Femur (tissue), 1 donor: Measurements from ENCODE around the gene TBPL2.
A peak's percentile ranks its signal among the peaks of the same experiment; 100 is the strongest.
"Not testable (repeated sequence)": the region's sequence is repeated elsewhere in the genome, so short reads cannot be mapped to it uniquely, and the experiment has no call there.

ENCODE experiments used
- DNase-seq: peaks from one replicate; pipeline ENCODE4 v3.0.0-alpha.2; 2017

Gene TBPL2

DNA sequence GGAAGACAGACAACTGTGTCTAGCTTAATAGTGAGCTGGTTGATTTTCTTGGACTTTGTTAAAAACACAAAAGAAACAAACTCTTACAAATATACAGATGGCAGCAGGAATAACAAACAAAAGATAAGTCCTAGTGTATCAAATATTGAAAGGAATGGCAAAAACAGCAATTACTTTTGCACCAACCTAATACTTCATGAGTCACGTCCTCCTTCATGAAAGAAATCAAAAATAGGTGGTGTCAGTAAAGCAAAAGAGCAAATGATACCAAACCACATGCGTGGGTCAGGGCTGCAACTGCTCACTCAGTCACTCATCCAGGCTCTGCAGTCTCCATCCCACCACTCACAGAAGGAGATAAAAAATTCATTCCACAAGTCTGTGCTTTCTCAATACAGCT, 40.6 kb downstream of the TBPL2 start:
- DNase-seq: no peak

DNA sequence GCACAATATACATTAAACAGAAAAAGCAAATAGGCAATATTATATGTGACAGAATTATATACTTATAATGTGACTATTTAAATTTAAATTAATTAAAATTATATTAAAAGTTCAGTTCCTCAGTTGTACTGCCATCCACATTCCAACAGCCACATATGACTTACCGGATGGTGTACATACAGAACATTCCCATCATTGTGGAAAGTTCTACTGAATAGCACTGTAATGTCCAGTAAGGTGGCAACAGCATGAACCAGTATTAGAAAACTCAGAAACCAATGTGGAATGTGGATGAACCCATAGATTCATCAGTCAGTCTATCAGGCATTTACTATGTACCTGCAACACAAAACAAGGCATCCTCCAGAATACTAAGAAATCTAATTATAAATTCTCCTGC, 41.2 kb downstream of the TBPL2 start:
- no peak for DNase-seq

DNA sequence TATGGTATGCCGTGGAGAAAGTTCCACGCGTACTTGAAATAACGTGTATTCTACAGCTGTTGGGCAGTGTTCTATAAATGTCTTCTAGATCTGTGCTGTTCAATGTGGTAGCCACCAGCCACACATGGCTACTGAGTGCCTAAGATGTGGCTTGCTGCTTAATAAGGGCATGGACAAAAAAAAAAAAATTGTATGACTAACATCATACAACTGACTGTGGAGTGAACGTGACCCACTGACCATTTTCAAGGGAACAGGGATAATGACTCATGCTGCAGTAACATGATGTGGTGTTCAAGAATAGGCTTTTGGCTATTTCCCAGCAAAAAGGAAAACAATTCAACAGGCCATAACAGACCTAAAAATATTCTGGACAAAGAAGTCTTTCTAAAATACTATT, 41.7 kb downstream of the TBPL2 start:
- DNase-seq: no peak

DNA sequence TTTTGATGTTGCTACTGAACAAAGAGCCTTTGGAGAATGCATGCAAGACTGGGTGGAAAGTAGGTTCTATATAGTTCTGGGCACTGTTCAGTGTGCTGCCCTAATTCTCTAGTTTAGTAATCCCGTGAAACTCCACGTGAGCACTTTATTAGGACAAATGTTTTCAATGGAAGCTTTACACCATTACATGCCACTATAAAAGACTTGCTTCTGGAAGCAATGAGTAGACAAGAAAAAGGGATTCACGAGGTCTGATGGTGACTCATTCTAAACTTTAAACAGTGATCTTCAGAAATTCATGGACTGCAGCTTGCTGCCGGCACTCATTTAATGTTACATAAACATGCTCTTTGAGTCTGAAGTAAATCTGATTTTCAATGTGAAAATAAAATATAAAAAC, 51.1 kb downstream of the TBPL2 start:
- DNase-seq: no peak

GRCh38 chr14:55388160-55388559, 52.3 kb downstream of the TBPL2 start:
- no peak for DNase-seq

GRCh38 chr14:55387121-55387520, 53.3 kb downstream of the TBPL2 start:
- no peak for DNase-seq

DNA sequence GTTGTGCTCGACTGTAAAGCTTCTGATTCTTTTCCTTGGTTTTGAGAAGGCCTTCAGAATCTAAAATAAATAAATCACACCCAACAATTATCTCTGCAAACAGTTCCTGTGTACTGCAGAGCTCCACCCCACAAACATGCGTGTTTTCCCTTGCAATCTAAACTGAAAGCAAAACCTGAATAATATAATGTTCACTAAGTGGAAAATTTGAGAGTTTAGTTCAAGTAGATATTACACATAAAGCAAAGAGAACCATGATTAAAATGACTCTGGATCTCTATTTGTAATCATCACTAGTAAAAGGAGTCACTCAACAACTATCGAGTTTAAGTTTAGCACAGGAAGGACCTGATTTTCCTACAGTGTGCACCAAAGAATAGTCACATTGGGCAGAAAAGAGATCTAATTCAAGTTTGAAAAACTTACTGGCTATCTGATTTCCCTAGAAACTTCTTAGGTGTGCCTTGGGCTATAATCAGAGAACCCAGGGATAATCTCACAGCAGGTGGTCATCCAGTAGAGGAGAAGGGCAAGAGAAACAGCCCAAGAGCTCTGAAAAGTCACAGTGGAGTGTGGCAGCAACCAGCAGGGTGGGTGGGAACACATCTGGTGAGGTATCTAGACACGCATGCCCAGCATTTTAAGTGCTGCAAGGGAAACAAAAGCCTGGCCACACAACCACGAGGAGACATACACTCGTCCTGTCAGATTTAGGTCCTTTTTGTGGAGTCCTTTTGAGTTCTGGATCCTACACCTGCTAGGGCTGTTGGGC, 54.2 kb downstream of the TBPL2 start:
- DNase-seq: no peak

- no peak for DNase-seq
Observed at GRCh38 chr14:55384536-55384935, 55.9 kb downstream of the TBPL2 start.

- DNase-seq: peak; percentile 18
Observed at GRCh38 chr14:55383541-55384140, 56.8 kb downstream of the TBPL2 start.

DNA sequence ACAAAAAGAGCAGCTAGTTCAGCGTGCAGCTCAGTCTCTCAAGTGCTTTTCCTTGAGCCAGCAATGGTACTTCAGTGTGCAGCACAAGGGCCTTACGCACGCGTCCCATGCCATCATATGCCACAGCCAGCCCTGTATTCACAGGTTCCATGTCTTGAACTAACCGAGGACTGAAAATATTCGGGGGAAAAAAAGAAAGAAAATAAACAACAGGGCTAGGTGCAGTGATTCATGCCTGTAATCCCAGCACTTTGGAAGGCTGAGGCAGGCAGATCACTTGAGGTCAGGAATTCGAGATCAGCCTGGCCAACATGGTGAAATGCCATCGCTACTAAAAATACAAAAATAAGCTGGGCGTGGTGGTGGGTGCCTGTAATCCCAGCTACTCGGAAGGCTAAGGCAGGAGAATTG, 57.4 kb downstream of the TBPL2 start:
- DNase-seq: not testable (repeated sequence)

DNA sequence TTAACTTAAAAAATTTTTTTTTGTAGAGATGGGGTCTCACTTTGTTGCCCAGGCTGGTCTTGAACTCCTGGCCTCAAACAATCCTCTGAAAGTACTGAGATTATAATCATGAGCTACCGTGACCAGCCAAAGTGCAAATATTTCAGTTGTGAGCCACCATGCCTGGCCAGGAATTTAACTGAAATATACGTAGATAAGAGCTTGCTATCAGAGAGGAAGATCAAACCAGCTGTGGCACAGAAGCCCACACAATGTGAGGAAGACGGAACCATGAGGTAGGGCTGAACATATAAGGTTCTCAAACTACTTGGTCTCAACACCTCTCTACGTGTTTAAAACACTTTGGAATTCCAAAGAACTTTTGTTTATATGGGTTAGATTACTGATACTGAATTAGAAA, 57.9 kb downstream of the TBPL2 start:
- DNase-seq: no peak

DNA sequence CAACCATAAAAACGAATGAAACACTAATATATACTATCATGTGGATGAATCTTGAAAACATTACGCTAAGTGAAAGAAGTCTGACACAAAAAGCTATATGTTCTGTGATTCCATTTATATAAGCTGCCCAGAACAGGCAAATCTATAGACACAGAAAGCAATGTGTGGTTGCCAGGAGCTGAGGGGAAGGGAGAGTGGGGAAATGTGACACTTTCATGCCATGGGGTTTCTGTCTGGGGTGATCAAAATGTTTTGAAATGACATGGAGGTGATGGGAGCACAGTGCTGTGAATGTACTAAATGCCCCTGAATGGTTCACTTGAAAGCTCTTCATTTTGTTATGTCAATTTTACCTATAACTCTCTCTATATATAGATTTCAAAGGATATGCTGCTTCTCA, 58.9 kb downstream of the TBPL2 start:
- DNase-seq: no peak

- DNase-seq: no peak
Observed at GRCh38 chr14:55381040-55381439, 59.4 kb downstream of the TBPL2 start.

DNA sequence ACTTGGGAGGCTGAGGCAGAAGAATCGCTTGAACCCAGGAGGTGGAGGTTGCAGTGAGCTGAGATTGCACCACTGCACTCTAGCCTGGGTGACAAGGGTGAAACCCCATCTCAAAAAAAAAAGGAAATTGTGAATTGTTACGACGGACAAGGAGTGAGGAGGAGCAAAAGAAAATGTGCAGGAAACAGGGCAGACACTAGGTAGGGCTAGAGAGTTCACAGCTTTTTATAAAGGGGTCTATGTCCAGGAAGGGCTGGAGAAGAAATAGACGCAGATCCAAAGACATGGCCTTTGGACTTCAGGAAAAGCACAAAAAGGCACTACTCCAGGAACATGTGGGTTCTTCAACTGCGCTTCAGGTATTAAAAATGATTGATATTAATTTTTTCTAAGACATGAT, 63.2 kb downstream of the TBPL2 start:
- no peak for DNase-seq

DNA sequence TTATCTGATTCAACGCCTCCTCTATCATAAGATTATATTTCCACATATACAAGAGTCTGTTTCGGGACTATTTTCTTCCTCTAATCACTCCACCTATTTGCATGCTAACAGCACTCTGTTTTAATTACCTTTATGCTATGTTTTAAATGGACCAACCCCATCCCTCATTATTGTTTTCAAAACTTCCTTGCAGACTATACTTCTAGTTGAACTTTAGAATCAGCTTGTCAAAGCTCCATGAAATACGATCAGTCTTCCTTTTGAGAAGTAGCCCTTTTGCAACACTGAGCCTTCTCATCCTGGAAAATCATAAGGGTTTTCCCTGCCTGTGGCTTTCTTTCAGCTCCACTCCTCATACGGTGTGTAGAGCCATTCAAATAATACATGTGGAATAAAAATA, 65.6 kb downstream of the TBPL2 start:
- DNase-seq: no peak

- DNase-seq: no peak
Observed at GRCh38 chr14:55373784-55374705, 66.4 kb downstream of the TBPL2 start.

GRCh38 chr14:55372825-55373224, 67.6 kb downstream of the TBPL2 start:
- no peak for DNase-seq

DNA sequence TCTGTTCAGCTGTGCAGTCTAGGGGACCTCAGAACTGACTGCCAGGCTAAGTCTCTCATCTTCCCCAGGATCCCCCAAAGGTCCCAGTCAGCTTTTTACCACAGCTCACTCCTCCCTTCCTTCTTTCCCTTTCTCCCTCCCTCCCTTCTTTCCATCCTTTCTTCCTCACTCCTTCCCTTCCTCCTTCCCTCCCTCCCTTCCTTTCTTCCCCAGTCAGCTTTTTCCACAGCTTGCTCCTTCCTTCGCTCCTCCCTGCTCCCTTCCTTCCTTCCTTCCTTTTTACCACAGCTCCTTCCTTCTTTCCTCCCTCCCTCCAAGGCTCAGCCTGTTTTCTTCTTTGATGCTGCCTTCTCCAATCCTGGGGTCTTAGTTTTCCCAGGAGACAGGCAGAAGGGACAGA, 68.0 kb downstream of the TBPL2 start:
- DNase-seq: no peak

DNA sequence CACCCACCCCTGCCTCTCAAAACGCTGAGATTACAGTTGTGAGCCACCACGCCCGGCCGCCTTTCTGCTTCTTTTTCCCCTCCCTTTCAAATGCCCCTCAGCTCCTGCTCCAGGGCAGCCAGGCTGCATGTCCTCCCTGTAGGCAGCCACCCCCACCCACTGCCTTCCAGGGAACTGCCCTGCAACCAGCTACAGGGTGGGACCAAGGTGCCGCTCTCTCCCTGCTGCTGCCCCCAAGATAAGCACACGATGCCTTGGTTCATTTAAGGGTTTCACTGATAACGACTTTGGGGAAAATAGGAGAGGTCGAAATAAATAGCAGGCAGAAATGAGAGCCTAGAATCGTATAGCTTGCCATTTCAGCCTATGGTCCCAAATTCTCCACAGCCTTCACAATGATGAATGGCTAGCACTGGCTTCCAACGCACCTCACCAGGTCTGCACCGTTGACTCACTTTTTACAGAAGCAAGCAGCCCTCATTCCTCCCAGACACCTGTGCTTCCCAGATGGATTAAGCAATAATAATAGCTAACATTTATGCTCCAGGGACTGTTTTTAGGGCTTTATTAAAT, 69.4 kb downstream of the TBPL2 start:
- DNase-seq: peak; percentile 30

- DNase-seq: no peak
Observed at GRCh38 chr14:55366271-55366670, 74.1 kb downstream of the TBPL2 start.
